ENCODE measurements around the gene ATP8A2.

The ATP8A2 gene

GRCh38 chr13:26015271-26016125 is 643.7 kb downstream of the ATP8A2 start:
- no peak for DNase-seq (ENCODE audit: low read depth)

DNA sequence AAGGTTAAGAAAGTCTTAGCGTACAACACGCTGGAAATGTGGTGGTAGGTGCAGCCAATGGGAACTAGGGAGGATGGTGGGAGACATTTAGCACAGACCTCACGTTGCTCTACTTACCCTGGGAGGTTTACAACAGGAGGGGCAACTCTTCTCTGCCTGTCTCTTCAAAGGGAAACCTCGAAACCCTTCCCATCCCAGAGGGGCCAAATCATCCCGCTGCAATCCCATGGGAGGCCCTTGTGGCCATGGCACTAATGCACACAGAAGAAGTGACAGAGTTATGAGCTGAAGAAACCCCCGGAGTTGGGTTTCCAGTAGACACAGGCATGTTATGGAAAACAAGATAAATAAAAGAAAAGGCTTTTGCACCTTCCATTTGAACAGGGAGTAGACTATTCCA is 644.4 kb downstream of the ATP8A2 start:
- DNase-seq (ENCODE audit: low read depth), result no peak

DNA sequence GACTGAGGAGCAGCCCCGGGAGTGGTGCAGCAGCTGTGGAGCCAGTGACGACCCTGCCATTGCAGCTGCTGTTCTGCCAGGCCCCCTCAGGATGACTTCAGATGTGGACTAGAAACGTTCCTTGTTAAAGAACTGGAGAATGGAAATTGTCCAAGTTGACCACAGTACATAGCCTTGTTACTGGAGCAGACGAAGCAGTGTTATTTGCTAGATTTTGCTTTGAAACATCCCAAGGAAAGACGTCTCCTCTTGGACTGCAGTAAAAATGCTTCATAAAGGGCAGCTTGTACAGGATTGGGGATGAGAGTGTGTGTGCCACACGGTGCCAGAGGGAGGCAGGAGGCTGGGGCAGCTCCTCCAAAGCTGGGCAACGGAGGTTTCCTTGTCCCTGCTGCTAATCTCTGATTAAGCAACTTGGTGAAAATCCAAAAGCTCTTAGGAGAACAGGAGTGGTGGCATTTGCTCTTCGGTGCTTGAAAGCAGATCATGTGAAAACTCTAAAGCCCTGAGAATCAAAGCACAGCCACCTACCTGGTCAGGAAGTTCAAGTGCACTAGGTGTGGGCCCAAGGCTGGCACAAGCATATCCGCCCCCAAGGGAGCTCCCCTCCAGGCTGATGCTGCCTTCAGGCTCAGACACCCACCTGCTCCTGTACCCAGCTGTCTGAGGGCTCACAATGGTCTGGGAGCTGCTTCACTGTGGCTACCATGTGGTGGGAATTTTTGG is 645.6 kb downstream of the ATP8A2 start:
- no peak for DNase-seq (ENCODE audit: low read depth)

DNA sequence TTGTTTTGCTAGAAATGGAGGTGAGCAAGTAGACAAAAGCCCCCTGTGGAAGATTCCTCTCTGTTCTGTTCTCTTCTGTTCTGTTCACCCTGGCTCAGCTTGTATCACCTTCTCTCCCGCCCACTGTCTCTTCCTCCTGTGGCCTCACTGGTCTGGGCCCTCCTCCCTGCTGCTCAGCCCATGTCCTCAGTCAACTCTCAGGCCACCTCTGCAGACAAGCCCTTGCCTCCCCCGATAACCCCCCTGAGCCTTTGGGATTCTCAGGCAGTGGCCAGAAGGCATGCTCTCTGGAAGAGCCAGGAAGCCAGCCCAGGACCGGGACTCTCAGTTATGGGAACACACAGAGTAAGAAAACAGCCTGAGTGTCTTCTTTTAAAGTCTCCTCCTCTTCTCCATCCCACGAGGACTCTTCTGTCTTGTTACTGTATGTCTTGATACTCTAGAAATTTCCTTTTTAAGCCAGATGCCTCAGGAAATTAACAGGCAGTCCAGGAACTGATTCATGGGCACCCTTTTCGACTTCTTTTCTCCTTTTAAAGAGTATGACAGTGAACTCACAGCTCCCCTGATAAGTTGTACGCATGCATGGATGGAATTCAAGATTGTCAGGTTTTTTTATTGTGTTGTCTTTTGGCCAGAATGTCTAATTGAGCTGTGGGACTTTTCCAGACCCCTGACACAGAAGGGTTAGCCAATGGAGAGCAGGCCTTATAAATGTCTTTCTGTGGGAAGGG is 646.3 kb downstream of the ATP8A2 start:
- no peak for DNase-seq (ENCODE audit: low read depth)

DNA sequence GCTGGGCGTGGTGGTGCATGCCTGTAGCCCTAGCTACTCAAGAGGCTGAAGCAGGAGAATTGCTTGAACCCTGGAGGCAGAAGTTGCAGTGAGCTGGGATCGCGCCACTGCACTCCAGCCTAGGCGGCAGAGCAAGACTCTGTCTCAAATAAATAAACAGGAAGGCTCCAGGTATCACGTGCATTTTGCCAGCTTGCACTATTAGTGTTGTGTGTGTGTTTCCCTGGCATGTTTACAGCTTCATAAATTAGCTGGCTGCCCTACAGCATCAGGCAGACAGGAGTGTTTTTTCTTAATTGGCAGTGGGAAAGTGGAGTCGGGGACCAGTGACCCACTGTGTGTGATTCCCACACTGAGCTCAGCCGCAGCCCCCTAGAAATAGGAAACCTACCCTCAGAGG is 647.5 kb downstream of the ATP8A2 start:
- DNase-seq (ENCODE audit: low read depth), result no peak

DNA sequence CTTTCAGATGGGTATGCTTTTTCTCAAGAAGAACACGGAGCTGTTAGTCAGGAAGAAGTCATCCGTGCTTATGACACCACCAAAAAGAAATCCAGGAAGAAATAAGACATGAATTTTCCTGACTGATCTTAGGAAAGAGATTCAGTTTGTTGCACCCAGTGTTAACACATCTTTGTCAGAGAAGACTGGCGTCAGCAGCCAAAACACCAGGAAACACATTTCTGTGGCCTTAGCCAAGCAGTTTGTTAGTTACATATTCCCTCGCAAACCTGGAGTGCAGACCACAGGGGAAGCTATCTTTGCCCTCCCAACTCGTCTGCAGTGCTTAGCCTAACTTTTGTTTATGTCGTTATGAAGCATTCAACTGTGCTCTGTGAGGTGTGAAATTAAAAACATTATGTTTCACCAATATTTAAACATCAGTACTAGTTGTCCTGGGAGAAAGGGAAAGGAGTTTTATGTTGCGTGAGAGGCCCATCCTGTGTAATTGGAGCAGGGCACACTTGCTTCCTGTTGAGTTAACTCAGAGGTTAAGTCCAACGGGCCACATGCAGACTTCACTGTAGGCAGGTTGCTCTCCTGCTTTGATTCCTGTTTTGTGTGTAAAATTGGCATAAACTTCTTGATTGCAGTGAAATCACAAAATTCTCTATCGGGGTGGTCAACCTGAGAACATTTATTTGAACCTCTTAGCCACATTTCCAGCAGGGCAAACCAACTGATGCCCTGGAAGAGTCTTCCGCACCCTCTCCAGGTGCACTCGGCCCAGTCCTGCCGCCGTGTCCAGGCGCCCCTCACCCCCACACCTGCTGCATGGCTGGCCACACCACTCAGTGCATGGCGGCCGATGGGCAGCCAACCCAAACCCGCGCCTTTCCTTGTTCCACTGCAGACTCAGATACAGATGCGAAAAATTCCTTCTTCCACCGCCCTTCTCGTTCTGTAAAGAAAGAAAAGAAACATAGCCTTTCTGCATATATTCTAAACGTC is 648.4 kb downstream of the ATP8A2 start:
- DNase-seq (ENCODE audit: low read depth), result no peak

- DNase-seq (ENCODE audit: low read depth), result no peak
These were observed 649.1 kb downstream of the ATP8A2 start for GRCh38 chr13:26020891-26021290.

DNA sequence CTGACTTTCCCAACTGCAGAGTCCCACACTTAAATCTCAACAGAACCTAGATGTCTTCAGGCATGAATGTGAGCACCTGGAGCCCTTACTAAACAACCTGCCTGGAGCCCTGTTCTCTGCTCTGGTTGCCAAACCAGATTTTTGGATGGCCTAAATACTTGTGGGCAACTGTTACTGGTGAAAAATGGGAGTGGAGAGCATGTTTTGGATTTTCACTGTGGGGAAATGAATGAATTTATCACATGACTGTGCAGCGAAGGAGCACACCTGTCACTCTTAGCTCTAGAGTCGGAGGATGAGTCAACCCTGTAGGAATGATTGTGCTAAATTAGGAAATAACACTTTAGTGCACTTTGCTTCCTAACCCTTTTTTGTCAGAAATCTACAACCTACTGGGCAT is 649.7 kb downstream of the ATP8A2 start:
- DNase-seq (ENCODE audit: low read depth), result no peak

DNA sequence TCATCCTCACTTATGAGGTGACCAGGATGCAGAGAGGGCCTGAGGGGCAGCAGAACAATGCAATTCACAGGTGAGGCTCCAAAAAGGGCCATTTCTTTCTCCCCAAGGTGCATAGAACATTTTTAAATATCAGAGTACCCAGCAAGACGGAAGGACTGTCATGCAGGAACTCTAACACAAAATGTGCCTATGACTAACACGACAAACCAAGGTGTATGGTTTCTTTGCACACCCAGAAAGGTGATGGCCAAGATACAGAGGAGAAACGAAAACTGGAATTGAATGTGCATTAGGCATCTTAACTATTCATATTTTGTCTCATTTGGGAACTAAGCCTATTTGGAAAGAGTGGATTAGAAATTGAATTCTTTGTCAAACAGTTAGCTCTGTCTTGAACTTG is 650.2 kb downstream of the ATP8A2 start:
- no peak for DNase-seq (ENCODE audit: low read depth)

DNA sequence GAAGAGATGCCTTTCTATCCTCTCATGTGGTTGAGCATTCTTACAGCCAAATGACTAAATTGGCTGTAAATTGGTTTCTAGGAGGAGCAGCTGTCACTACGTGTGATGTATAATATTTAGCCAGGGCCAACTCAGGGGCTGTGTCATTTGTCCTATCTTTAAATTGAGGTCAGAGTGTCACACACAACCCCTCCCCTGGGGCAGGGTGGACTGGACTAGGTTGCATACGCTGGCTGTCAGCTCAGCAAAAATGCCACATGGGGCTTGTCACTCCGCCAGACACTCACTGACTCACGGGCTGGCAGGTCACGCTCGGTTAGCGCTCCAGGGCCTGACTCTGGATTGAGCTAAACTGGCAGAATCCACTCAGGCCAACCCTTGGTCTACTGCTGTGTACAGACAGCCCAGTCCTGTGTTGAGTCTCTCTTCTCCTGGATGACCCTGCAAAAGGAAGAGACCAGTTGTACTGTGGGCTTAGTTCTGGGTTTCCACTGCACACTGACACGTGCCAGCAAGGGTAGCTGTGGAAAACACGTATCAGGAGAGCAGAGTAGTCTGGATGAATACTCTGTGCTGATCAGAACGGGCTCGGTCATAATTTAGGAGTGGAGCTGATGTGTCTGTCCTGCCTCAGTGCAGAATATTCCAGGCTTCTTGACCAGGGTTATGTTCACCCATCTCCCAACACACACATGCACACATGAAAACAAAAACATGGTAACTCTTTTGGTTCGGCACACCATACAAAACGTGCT is 650.9 kb downstream of the ATP8A2 start:
- no peak for DNase-seq (ENCODE audit: low read depth)

GRCh38 chr13:26024558-26024957 is 652.8 kb downstream of the ATP8A2 start:
- no peak for DNase-seq (ENCODE audit: low read depth)

DNA sequence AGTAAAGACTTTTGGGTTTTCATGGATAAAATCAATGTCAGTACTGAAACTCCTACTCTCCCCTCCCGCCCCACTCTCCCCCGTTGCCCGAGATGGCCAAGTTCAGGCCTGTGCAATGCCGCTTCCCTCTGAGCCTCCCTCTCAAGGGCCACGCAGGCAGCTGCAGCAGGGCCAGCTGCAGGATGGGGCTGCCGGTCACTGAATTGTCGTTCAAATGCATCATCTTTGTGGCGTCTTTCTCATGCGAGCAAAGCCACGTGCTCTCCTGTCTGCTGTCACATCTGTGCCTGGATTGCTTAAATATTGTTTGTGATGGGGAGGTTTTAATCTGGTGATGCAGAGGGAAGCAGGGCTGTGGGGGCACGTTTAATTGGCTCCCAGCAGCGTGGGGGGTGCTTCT is 653.4 kb downstream of the ATP8A2 start:
- DNase-seq (ENCODE audit: low read depth), result no peak

DNA sequence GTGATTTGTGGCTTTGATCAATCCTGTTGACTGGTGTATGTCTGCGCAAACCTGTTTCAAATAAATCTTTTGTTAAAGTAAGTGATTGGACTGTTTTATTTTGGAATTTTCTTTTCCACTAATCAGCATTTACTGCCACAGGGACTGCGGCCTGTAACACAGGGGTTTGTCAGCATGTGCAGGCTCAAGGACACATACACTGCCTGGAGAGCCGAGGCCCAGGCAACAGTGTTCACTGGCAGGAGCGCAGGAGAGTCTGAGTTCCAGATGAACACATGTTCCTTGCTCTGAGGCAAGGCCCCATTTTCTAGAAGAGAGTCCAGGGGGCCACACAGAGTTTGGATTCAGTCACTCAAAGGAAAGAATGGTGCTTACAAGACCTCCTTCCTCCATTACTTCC is 654.0 kb downstream of the ATP8A2 start:
- no peak for DNase-seq (ENCODE audit: low read depth)

GRCh38 chr13:26026211-26026610 is 654.4 kb downstream of the ATP8A2 start:
- DNase-seq (ENCODE audit: low read depth), result no peak

- DNase-seq (ENCODE audit: low read depth), result no peak
These were observed 657.9 kb downstream of the ATP8A2 start for GRCh38 chr13:26029581-26030136.

DNA sequence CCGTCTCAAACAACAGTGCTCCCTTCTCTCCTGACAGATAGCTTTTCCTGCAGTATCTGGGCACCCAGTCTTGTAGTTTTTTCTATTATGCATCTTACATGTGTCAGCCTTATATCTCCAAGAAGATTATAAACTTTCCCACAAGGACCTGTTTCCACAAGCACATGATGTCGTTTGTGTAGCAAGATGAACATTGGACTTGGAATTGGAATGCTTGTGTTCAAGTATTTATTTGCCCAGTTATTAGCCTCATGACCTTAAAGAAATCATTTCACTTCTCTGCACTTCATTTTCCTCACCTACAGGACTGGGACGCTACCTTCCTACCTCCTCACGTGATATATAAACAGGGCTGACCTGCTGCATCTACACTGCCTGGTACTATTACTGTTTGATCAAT is 658.6 kb downstream of the ATP8A2 start:
- no peak for DNase-seq (ENCODE audit: low read depth)

- DNase-seq (ENCODE audit: low read depth), result no peak
These were observed 662.2 kb downstream of the ATP8A2 start for GRCh38 chr13:26034018-26034417.

DNA sequence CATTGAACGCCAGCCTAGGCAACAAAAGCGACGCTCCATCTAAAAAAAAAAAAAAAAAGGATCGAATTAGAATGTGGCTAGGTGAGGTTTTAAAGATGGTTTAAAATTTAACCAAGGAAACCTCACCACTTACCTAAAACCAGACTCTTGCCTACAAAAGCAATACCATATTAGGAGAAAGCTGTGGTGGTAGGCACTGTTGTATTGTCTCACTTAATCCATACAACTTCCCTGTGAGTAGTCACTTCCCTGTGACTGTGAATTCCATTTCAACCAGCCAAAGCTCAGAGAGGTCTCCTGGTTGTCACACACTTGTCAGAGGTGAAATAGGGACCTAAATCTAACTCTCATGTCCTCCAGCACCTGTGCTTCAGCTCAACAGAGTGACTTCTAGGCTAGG is 664.6 kb downstream of the ATP8A2 start:
- no peak for DNase-seq (ENCODE audit: low read depth)

DNA sequence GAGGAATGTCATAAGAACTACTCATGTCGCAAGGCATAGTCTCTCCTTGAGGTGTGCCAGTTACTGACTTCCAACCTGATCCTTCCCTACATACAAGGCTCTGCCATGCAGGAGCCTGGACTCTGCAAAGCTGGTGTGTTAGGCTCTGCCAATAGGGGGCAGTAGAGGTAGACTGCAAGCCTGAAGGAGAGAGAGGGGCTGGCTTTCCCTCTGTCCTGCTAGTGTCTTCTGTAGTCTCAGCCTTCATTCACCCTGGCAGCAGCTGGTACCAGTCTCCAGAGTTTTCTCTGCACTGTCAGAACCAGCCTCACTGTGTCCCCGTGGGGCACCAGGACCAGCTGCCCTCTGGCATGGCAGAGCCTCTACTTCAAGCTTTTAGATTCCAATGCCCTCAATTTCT is 665.5 kb downstream of the ATP8A2 start:
- no peak for DNase-seq (ENCODE audit: low read depth)

- no peak for DNase-seq (ENCODE audit: low read depth)
These were observed 667.2 kb downstream of the ATP8A2 start for GRCh38 chr13:26038931-26039475.
